Smooth muscle cell (in vitro differentiated cells): ENCODE results near the gene CCS. TPM values are rescaled to one million over a fixed set of nuclear protein-coding genes. Genes with fewer than 3 reads are reported as not detected.

Experiments used
- DNase-seq: peaks from one replicate; lab custom pipeline; 2025; ENCODE audit not compliant: unreplicated experiment; lab: John Stamatoyannopoulos, UW
- H2AFZ ChIP-seq: fragments of 200-600 bp; sonication (generic); 2 replicates; pipeline ENCODE4 v1.6.0; 2016; ENCODE audit warnings: antibody characterized with exemption, low read depth, mild to moderate bottlenecking
- H3F3A ChIP-seq: fragments of 200-600 bp; sonication (generic); 2 replicates; pipeline ENCODE4 v1.6.0; 2017; ENCODE audit warnings: antibody characterized with exemption, low read depth
- H3K27ac ChIP-seq: fragments of 200-600 bp; sonication (generic); 2 replicates; pipeline ENCODE4 v1.5.1; 2016; ENCODE audit warnings: low read depth, mild to moderate bottlenecking
- H3K27me3 ChIP-seq: fragments of 200-600 bp; sonication (generic); 2 replicates; pipeline ENCODE4 v1.6.1; 2016; ENCODE audit warnings: low read depth, mild to moderate bottlenecking
- H3K36me3 ChIP-seq: fragments of 200-600 bp; sonication (generic); 2 replicates; pipeline ENCODE4 v1.5.1; 2016; ENCODE audit warnings: low read depth
- H3K4me1 ChIP-seq: fragments of 200-600 bp; sonication (generic); 2 replicates; pipeline ENCODE4 v1.5.1; 2016; ENCODE audit warnings: low read depth
- H3K4me2 ChIP-seq: fragments of 200-600 bp; sonication (generic); 2 replicates; pipeline ENCODE4 v1.6.0; 2016; ENCODE audit warnings: mild to moderate bottlenecking
- H3K4me3 ChIP-seq: fragments of 200-600 bp; sonication (generic); 2 replicates; pipeline ENCODE4 v1.5.1; 2016; ENCODE audit warnings: mild to moderate bottlenecking
- H3K79me2 ChIP-seq: fragments of 200-600 bp; sonication (generic); 2 replicates; pipeline ENCODE4 v1.6.0; 2016; ENCODE audit warnings: low read depth, mild to moderate bottlenecking
- H3K9ac ChIP-seq: fragments of 200-600 bp; sonication (generic); 2 replicates; pipeline ENCODE4 v1.6.0; 2016; ENCODE audit warnings: low read depth
- H3K9me3 ChIP-seq: fragments of 200-600 bp; sonication (generic); replicated peaks from 2 replicates; pipeline ENCODE4 v1.5.1; 2016; ENCODE audit warnings: low read depth
- H4K20me1 ChIP-seq: fragments of 200-600 bp; sonication (generic); 2 replicates; pipeline ENCODE4 v1.6.0; 2016; ENCODE audit warnings: low read depth
- CTCF ChIP-seq: fragments of 200-600 bp; sonication (generic); IDR thresholded peaks from 2 replicates; pipeline ENCODE4 v1.5.1; 2017; ENCODE audit warnings: borderline replicate concordance, mild to moderate bottlenecking, antibody characterized with exemption; ENCODE audit not compliant: insufficient read depth, poor library complexity, severe bottlenecking
- WGBS: methylation state at CpG from one replicate; pipeline ENCODE4 v1.1.7; 2016; ENCODE audit warnings: low lambda C conversion rate; 5-methylcytosine and 5-hydroxymethylcytosine counted together
- polyA plus RNA-seq: library from polyadenylated mRNA; unstranded; fragments of >200 nt; fragmentation: Nextera tagmentation; extraction: Ambion mirVana; gene quantifications from 2 replicates; pipeline ENCODE4 v1.2.1, GENCODE V29; 2016
- total RNA-seq: library from RNA; depleted of rRNA; stranded (reverse); fragments of >200 nt; gene quantifications from 2 replicates; pipeline ENCODE4 v1.2.3, GENCODE V29; 2014

Gene CCS
- total and polyA plus RNA-seq, 2 experiments from 2014 or later, result 29.2 to 104 TPM

- H3K27me3 ChIP-seq, result no peaks in the 10 kb centered on the region
- no peaks in the 10 kb centered on the region for H3K9me3 ChIP-seq
- no peak overlapping the region for H3K27ac ChIP-seq
- no peak for DNase-seq
- TF ChIP-seq CTCF, result no peak
- peaks cover 100% of the 10 kb centered on the region for H4K20me1 ChIP-seq
- H2AFZ ChIP-seq, result no peak overlapping the region
- H3K4me3 ChIP-seq, result no peak overlapping the region
- no peak overlapping the region for H3K4me2 ChIP-seq
- 97% methylated on average over 7 of the region's 7 CpGs for WGBS
- no peaks in the 10 kb centered on the region for H3K4me1 ChIP-seq
- peaks cover 9% of the 10 kb centered on the region for H3F3A ChIP-seq
- H3K36me3 ChIP-seq, result peaks cover 4% of the 10 kb centered on the region
- no peak overlapping the region for H3K9ac ChIP-seq
- H3K79me2 ChIP-seq, result peaks cover 100% of the 10 kb centered on the region
These were observed 33.9 kb downstream of the CCS start for GRCh38 chr11:66626926-66627325.

GRCh38 chr11:66628061-66628603, 35.1 kb downstream of the CCS start:
- H3K4me1 ChIP-seq, result no peaks in the 10 kb centered on the region
- peaks cover 100% of the 10 kb centered on the region for H3K79me2 ChIP-seq
- no peak overlapping the region for H2AFZ ChIP-seq
- peaks cover 100% of the 10 kb centered on the region for H4K20me1 ChIP-seq
- H3K27me3 ChIP-seq, result no peaks in the 10 kb centered on the region
- H3K4me2 ChIP-seq, result no peak overlapping the region
- H3K36me3 ChIP-seq, result peaks cover 4% of the 10 kb centered on the region
- WGBS, result 98% methylated on average over 7 of the region's 7 CpGs
- no peak overlapping the region for H3K4me3 ChIP-seq
- H3K9me3 ChIP-seq, result no peaks in the 10 kb centered on the region
- no peak overlapping the region for H3K27ac ChIP-seq
- H3F3A ChIP-seq, result peaks cover 13% of the 10 kb centered on the region
- no peak overlapping the region for H3K9ac ChIP-seq
- no peak for DNase-seq
- TF ChIP-seq CTCF, result no peak

- Histone ChIP-seq H3K27ac (peak overlapping the region; percentile 11), H3K36me3 (peaks cover 4% of the 10 kb centered on the region), H4K20me1 (peaks cover 100% of the 10 kb centered on the region), H3K9ac (no peak overlapping the region), H3K4me3 (no peak overlapping the region), H3K4me2 (no peak overlapping the region), H3K9me3 (no peaks in the 10 kb centered on the region), H3K27me3 (no peaks in the 10 kb centered on the region), H3F3A (peaks cover 19% of the 10 kb centered on the region), H2AFZ (no peak overlapping the region), H3K4me1 (no peaks in the 10 kb centered on the region), H3K79me2 (peaks cover 100% of the 10 kb centered on the region)
- DNase-seq, result no peak
- 100% methylated on average over 2 of the region's 2 CpGs for WGBS
- TF ChIP-seq CTCF, result no peak
These were observed 36.4 kb downstream of the CCS start for GRCh38 chr11:66629356-66629755.

- 90% methylated on average over 6 of the region's 6 CpGs for WGBS
- Histone ChIP-seq H3K4me2 (no peak overlapping the region), H2AFZ (no peak overlapping the region), H3K36me3 (no peaks in the 10 kb centered on the region), H3K79me2 (peaks cover 100% of the 10 kb centered on the region), H3K9ac (no peak overlapping the region), H3K9me3 (no peaks in the 10 kb centered on the region), H3K27me3 (no peaks in the 10 kb centered on the region), H3K4me3 (no peak overlapping the region), H3K27ac (no peak overlapping the region), H4K20me1 (peaks cover 100% of the 10 kb centered on the region), H3F3A (peaks cover 40% of the 10 kb centered on the region), H3K4me1 (no peaks in the 10 kb centered on the region)
- no peak for TF ChIP-seq CTCF
- DNase-seq, result no peak
These were observed 38.9 kb downstream of the CCS start for GRCh38 chr11:66631883-66632282.
